K562 (cell line): ENCODE data around the gene LAMB3. TPM values are rescaled to one million over a fixed set of nuclear protein-coding genes. Genes with fewer than 3 reads are reported as not detected.

Experiments
- ATAC-seq: fragments of 200-7000 bp; cut with Tn5 transposase; 3 replicates; pipeline ENCODE4 v1.9.1; 2020; ENCODE audit warnings: moderate library complexity
- BruUV-seq: library from RNA; stranded (reverse); fragments of 400-500 nt; replicated peaks from 2 replicates; lab custom pipeline; 2021; lab: Mats Ljungman, UMichigan
- CTCF ChIA-PET: fragments of 300-600 bp; formaldehyde crosslinking; extraction: SDS; loops from one replicate; lab custom pipeline; 2021; ENCODE audit warnings: low intra/inter-chr PET ratio; lab: Yijun Ruan, JAX
- POLR2A ChIA-PET: fragments of 300-600, 350-650 bp; sonication (Branson Sonifier 250); formaldehyde crosslinking; extraction: SDS; loops from one replicate; lab custom pipeline; 2021; ENCODE audit warnings: antibody characterized with exemption, inconsistent platforms; lab: Yijun Ruan, JAX
- DNase-seq, 4 experiments: peaks; one replicate each; pipeline versions ENCODE4 v3.0.0 to v3.0.0-alpha.2; 2011 to 2018; ENCODE audit warnings: low spot score in 3 of 4, mixed read lengths in 3 of 4; ENCODE audit errors: extremely low read depth in 1 of 4
- FAIRE-seq: peaks from 2 replicates; lab custom pipeline; 2011; peaks lifted over from hg19 to GRCh38; lab: Jason Lieb, UNC
- H2AFZ ChIP-seq: 2 replicates; pipeline ENCODE4 v1.6.0; 2011; ENCODE audit warnings: low read depth, low read length, control low read depth, inconsistent platforms
- H3K27ac ChIP-seq: fragments of 200-600 bp; 3 replicates; pipeline ENCODE4 v1.8.0; 2011; ENCODE audit warnings: low read depth, mild to moderate bottlenecking, control low read depth, inconsistent platforms, low read length, moderate library complexity, mixed read lengths; ENCODE audit errors: extremely low read depth
- H3K27me3 ChIP-seq, 2 experiments: fragments of 300-600 bp in 1 of 2; 2 replicates in 1 of 2; 3 replicates in 1 of 2; pipeline versions ENCODE4 v1.6.0 to v1.8.0; 2011; ENCODE audit warnings: inconsistent platforms in 2 of 2, low read length in 2 of 2, mild to moderate bottlenecking in 1 of 2, mixed read lengths in 1 of 2, moderate library complexity in 1 of 2; ENCODE audit not compliant: control insufficient read depth in 2 of 2, insufficient read depth in 2 of 2
- H3K36me3 ChIP-seq: fragments of 300-600 bp; 3 replicates; pipeline ENCODE4 v1.8.0; 2011; ENCODE audit warnings: mild to moderate bottlenecking, low read length, inconsistent platforms; ENCODE audit not compliant: control insufficient read depth, insufficient read depth
- H3K4me1 ChIP-seq, 2 experiments: fragments of 200-600 bp in 1 of 2; replicated peaks in 1 of 2; 2 replicates in 1 of 2; 3 replicates in 1 of 2; pipeline versions ENCODE4 v1.5.1 to v1.8.0; 2011; ENCODE audit warnings: inconsistent platforms in 2 of 2, low read length in 2 of 2, mild to moderate bottlenecking in 1 of 2, mixed read lengths in 1 of 2, moderate library complexity in 1 of 2; ENCODE audit not compliant: control insufficient read depth in 2 of 2, insufficient read depth in 2 of 2
- H3K4me2 ChIP-seq: 2 replicates; pipeline ENCODE4 v1.6.1; 2011; ENCODE audit warnings: low read length, control low read depth, inconsistent platforms, mixed read lengths; ENCODE audit not compliant: insufficient read depth
- H3K4me3 ChIP-seq: fragments of 200-600 bp; sonication (generic), shearing (Covaris generic); 2 replicates; pipeline ENCODE4 v1.5.1; 2016; ENCODE audit warnings: control low read depth, inconsistent platforms
- H3K79me2 ChIP-seq: fragments of 200-600 bp; 3 replicates; pipeline ENCODE4 v1.8.0; 2011; ENCODE audit warnings: low read length, inconsistent platforms; ENCODE audit not compliant: control insufficient read depth, insufficient read depth
- H3K9ac ChIP-seq, 2 experiments: 2 replicates each; pipeline versions ENCODE4 v1.6.0 to v1.6.1; 2011; ENCODE audit warnings: low read depth in 2 of 2, low read length in 2 of 2, control low read depth in 1 of 2, inconsistent platforms in 1 of 2, mild to moderate bottlenecking in 1 of 2, mixed read lengths in 1 of 2; ENCODE audit not compliant: insufficient read depth in 1 of 2
- H3K9me1 ChIP-seq: one replicate; pipeline ENCODE4 v1.6.0; 2011; ENCODE audit warnings: inconsistent platforms, mild to moderate bottlenecking, low read length, moderate library complexity; ENCODE audit not compliant: control insufficient read depth, insufficient read depth
- H3K9me3 ChIP-seq: replicated peaks from 2 replicates; pipeline ENCODE4 v1.5.1; 2011; ENCODE audit warnings: low read depth, low read length, inconsistent platforms; ENCODE audit not compliant: control insufficient read depth, insufficient read depth
- H4K20me1 ChIP-seq: replicated peaks from 2 replicates; pipeline ENCODE4 v1.6.1; 2011; ENCODE audit warnings: low read length, inconsistent platforms, mixed read lengths; ENCODE audit not compliant: control insufficient read depth, insufficient read depth
- CREBBP ChIP-seq: IDR thresholded peaks from one replicate; pipeline ENCODE4 v1.6.1; 2012; ENCODE audit warnings: low read depth, mild to moderate bottlenecking, control low read depth, inconsistent platforms, low read length
- E2F4 ChIP-seq: sonication (generic); formaldehyde crosslinking; IDR thresholded peaks from 2 replicates; pipeline ENCODE4 v1.8.0; 2022; ENCODE audit warnings: mild to moderate bottlenecking, low read depth, missing genetic modification reagents
- FOSL1 ChIP-seq: fragments of 200-800 bp; sonication (Bioruptor generic); conservative IDR thresholded peaks from 2 replicates; pipeline ENCODE4 v1.6.1; 2016; ENCODE audit warnings: missing genetic modification characterization, missing compliant biosample characterization
- GTF2A2 ChIP-seq: IDR thresholded peaks from 2 replicates; pipeline ENCODE4 v1.6.1; 2016; ENCODE audit warnings: mild to moderate bottlenecking, missing genetic modification characterization, missing compliant biosample characterization
- HOXB6 ChIP-seq: fragments of 250-450 bp; sonication (Bioruptor Pico); IDR thresholded peaks from 2 replicates; pipeline ENCODE4 v1.5.1; 2022; ENCODE audit warnings: mild to moderate bottlenecking, borderline replicate concordance
- LARP7 ChIP-seq: fragments of 450-650 bp; IDR thresholded peaks from 2 replicates; pipeline ENCODE4 v1.6.1; 2016
- MXD1 ChIP-seq: fragments of 250-450 bp; sonication (Bioruptor Pico); IDR thresholded peaks from 2 replicates; pipeline ENCODE4 v1.8.0; 2021; ENCODE audit warnings: borderline replicate concordance, mild to moderate bottlenecking, moderate library complexity; ENCODE audit not compliant: poor library complexity, severe bottlenecking
- NEUROD1 ChIP-seq: fragments of 150-350 bp; IDR thresholded peaks from 2 replicates; pipeline ENCODE4 v1.6.1; 2014; ENCODE audit warnings: borderline replicate concordance, low read length, low read depth; ENCODE audit not compliant: partially characterized antibody
- NFYB ChIP-seq: IDR thresholded peaks from 2 replicates; pipeline ENCODE4 v1.6.1; 2011; ENCODE audit warnings: mild to moderate bottlenecking, moderate library complexity; ENCODE audit not compliant: insufficient read length; ENCODE audit errors: extremely low read depth
- POLR2AphosphoS2 ChIP-seq: IDR thresholded peaks from 2 replicates; pipeline ENCODE4 v1.6.1; 2012; ENCODE audit warnings: low read length, improper control_type of control experiment
- RFX7 ChIP-seq: fragments of 250-450 bp; sonication (Bioruptor Pico); IDR thresholded peaks from 2 replicates; pipeline ENCODE4 v1.5.1; 2021; ENCODE audit warnings: mild to moderate bottlenecking
- SREBF1 ChIP-seq: fragments of 150-350 bp; IDR thresholded peaks from 2 replicates; pipeline ENCODE4 v1.6.1; 2014; ENCODE audit warnings: antibody characterized with exemption, low read depth, low read length, borderline replicate concordance
- SRSF9 ChIP-seq: fragments of 200-400 bp; formaldehyde crosslinking; IDR thresholded peaks from 2 replicates; pipeline ENCODE4 v1.6.1; 2017; ENCODE audit warnings: low read depth, low read length, borderline replicate concordance
- TCF3 ChIP-seq: sonication (generic); formaldehyde crosslinking; IDR thresholded peaks from 2 replicates; pipeline ENCODE4 v1.4.0; 2020; ENCODE audit warnings: mild to moderate bottlenecking, missing genetic modification reagents
- TCFL5 ChIP-seq: fragments of 250-450 bp; sonication (Bioruptor Pico); conservative IDR thresholded peaks from 2 replicates; pipeline ENCODE4 v1.6.1; 2021; ENCODE audit warnings: mild to moderate bottlenecking, moderate library complexity, matching md5 sums
- TOE1 ChIP-seq, 2 experiments: fragments of 450-650 bp in 1 of 2; sonication (generic) in 1 of 2; formaldehyde crosslinking in 1 of 2; IDR thresholded peaks; 2 replicates each; pipeline versions ENCODE4 v1.7.1 to v1.8.0; 2016 to 2022; ENCODE audit warnings: borderline replicate concordance in 2 of 2, mild to moderate bottlenecking in 2 of 2, antibody characterized with exemption in 1 of 2, inconsistent platforms in 1 of 2, low read depth in 1 of 2, missing genetic modification reagents in 1 of 2, moderate library complexity in 1 of 2
- XRCC3 ChIP-seq: fragments of 450-650 bp; IDR thresholded peaks from 2 replicates; pipeline ENCODE4 v1.6.1; 2017; ENCODE audit warnings: mild to moderate bottlenecking, moderate library complexity
- ZNF165 ChIP-seq: fragments of 250-450 bp; sonication (Bioruptor Pico); IDR thresholded peaks from 2 replicates; pipeline ENCODE4 v1.4.0; 2020; ENCODE audit warnings: borderline replicate concordance
- ZNF175 ChIP-seq: fragments of 200-800 bp; sonication (Bioruptor generic); IDR thresholded peaks from 2 replicates; pipeline ENCODE4 v1.6.1; 2016; ENCODE audit warnings: low read depth, mild to moderate bottlenecking, missing genetic modification characterization, missing compliant biosample characterization
- ZNF197 ChIP-seq: fragments of 200-800 bp; sonication (Bioruptor generic); IDR thresholded peaks from 2 replicates; pipeline ENCODE4 v1.6.1; 2016; ENCODE audit warnings: low read depth, missing genetic modification characterization, missing compliant biosample characterization
- ZNF253 ChIP-seq: fragments of 250-450 bp; sonication (Bioruptor Pico); conservative IDR thresholded peaks from 2 replicates; pipeline ENCODE4 v1.6.1; 2021; ENCODE audit warnings: mild to moderate bottlenecking
- WGBS: fragments of 100-300 bp; shearing (Covaris generic); methylation state at CpG from one replicate; pipeline ENCODE4 v1.1.6; 2016; ENCODE audit warnings: low coverage, mixed read lengths; ENCODE audit not compliant: insufficient coverage; ENCODE audit errors: missing lambda C conversion rate; 5-methylcytosine and 5-hydroxymethylcytosine counted together
- in situ Hi-C: fragments of 300-500 bp; cut with MboI; formaldehyde crosslinking; loops from 4 replicates; pipeline ENCODE4 v1.15.0; 2018; ENCODE audit warnings: inconsistent platforms, mixed read lengths
- intact Hi-C: fragments of 100-400 bp; cut with micrococcal nuclease; formaldehyde crosslinking; loops from 2 replicates; pipeline ENCODE4 v1.14.2; 2022
- polyA plus RNA-seq, 8 experiments: library from polyadenylated mRNA; depleted of rRNA in 4 of 8; stranded (reverse) in 5 of 8; unstranded in 3 of 8; fragments of >200 nt; fragmentation: Nextera tagmentation in 2 of 8; fragmentation: Illumina TruSeq in 1 of 8; extraction: Ambion mirVana in 2 of 8; extraction: Trizol in 1 of 8; gene quantifications; 2 replicates each; pipeline versions ENCODE4 v1.2.1 to v1.2.3, GENCODE V29; 2011 to 2014; ENCODE audit warnings: inconsistent platforms in 1 of 8, missing spikeins in 1 of 8
- total RNA-seq, 7 experiments: library from RNA; depleted of rRNA in 6 of 7; stranded (reverse); fragments of >200 nt in 6 of 7; fragmentation: Illumina TruSeq in 2 of 7; extraction: Trizol in 2 of 7; gene quantifications; 2 replicates each; pipeline versions ENCODE4 v1.2.1 to v1.2.3, GENCODE V29; 2011 to 2021; ENCODE audit warnings: low replicate concordance in 1 of 7

LAMB3 gene
- total and polyA plus RNA-seq, 9 of the 15 experiments (the other 6 are each of a cell fraction or from before 2014, with no cell fraction given): 0.08 to 1.3 (median 0.91) TPM

- H4K20me1 ChIP-seq: no peaks in the 10 kb centered on the region
- peak overlapping the region; percentile 18 for H2AFZ ChIP-seq
- no peaks in the 10 kb centered on the region for H3K9me1 ChIP-seq
- peak; percentile 46 to 86 (median 56) for DNase-seq
- H3K27ac ChIP-seq: peak overlapping the region; percentile 75; the same call in 2 of the 3 replicates
- POLR2A ChIA-PET: interaction anchor here (0.6 to 1.8 kb wide), 11 partner anchors 7 to 1589 kb away, joined by 3 to 6 read pairs (median 4); partner anchors contain the start of gene G0S2
- intact Hi-C loops: no loop called here
- no peaks in the 10 kb centered on the region for H3K27me3 ChIP-seq
- BruUV-seq: no TSS peak
- H3K9ac ChIP-seq: peak overlapping the region in 1 of 2 experiments; percentile 20; a peak in 2 of 4 replicates
- CTCF ChIA-PET: no interaction called here
- peak; percentile 41 for ATAC-seq
- 3% methylated on average over 6 of the region's 6 CpGs for WGBS
- H3K36me3 ChIP-seq: no peaks in the 10 kb centered on the region
- in situ Hi-C loops: no loop called here
- H3K4me2 ChIP-seq: peak overlapping the region; percentile 70
- peaks cover 56 to 89% of the 10 kb centered on the region in 2 experiments for H3K4me1 ChIP-seq
- peak; percentile 89 for FAIRE-seq
- no peaks in the 10 kb centered on the region for H3K79me2 ChIP-seq
- no peaks in the 10 kb centered on the region for H3K9me3 ChIP-seq
- no peak overlapping the region for H3K4me3 ChIP-seq
- 0 out of 2 replicates have a peak, but pooled peaks have one; percentile 16 for TF ChIP-seq TOE1 (IDR thresholded peaks at IDR 0.05; ENCODE audit: borderline replicate concordance)
- TF ChIP-seq TOE1 (CRISPR knock-in tag; IDR thresholded peaks at IDR 0.05; ENCODE audit: borderline replicate concordance, low read depth): no peak
- TF ChIP-seq TCFL5 (CRISPR knock-in tag): no peak
- TF ChIP-seq ZNF165: no peak
- no peak for TF ChIP-seq RFX7
- no peak for TF ChIP-seq ZNF253 (CRISPR knock-in tag)
- TF ChIP-seq LARP7: no peak
- TF ChIP-seq E2F4 (CRISPR knock-in tag): no peak
- no peak for TF ChIP-seq NFYB
- peak; percentile 96 for TF ChIP-seq FOSL1 (tag)
- TF ChIP-seq ZNF175 (CRISPR knock-in tag): no peak; the same call in 1 of the 2 replicates
- peak; percentile 53 for TF ChIP-seq TCF3 (CRISPR knock-in tag)
- no peak for TF ChIP-seq XRCC3
- TF ChIP-seq CREBBP: no peak
- TF ChIP-seq MXD1: no peak
- no peak for TF ChIP-seq SREBF1
- no peak for TF ChIP-seq POLR2AphosphoS2
- no peak for TF ChIP-seq HOXB6 (CRISPR knock-in tag)
- no peak for TF ChIP-seq NEUROD1
- no peak for TF ChIP-seq GTF2A2 (tag)
- TF ChIP-seq ZNF197 (CRISPR knock-in tag): no peak
- no peak for TF ChIP-seq SRSF9
Measured at GRCh38 chr1:209648931-209649776, 3.1 kb downstream of the LAMB3 start.
